Ovary (tissue), 9 donors: ENCODE results near the gene PRAMEF14. TPM values are rescaled to one million over a fixed set of nuclear protein-coding genes. Genes with fewer than 3 reads are reported as not detected.

Experiments
- polyA plus RNA-seq, 2 donors: library from polyadenylated mRNA; stranded (reverse); fragments of 200-250 nt in 1 of 2; fragments of 350-450 nt in 1 of 2; fragmentation: Illumina TruSeq in 1 of 2; extraction: RNeasy Lipid Tissue Mini Kit (QIAGEN cat#74804) in 1 of 2; gene quantifications; one replicate each; pipeline ENCODE4 v1.2.3, GENCODE V29; 2013 to 2014
- total RNA-seq, 7 donors: library from RNA; depleted of rRNA in 2 of 7; stranded (reverse); fragments of >200 nt in 2 of 7; fragmentation: NEBNext Ultra II Directional in 3 of 7; extraction: Animal tissue kit (Norgen Biotek cat#: 25700) in 3 of 7; gene quantifications; one replicate each; pipeline versions ENCODE4 v1.1.0 to v1.2.4, GENCODE V29; 2016 to 2023
- donor health status: DM: no; HTN: no; CAD: no; lungs with moderate emphysema.
- donor health status: DM: no; HTN: no; CAD: no.
- donor health status: Bipolar disorder and iron deficiency.
- donor health status: DM: yes; HTN: yes; CAD: no.
- donor health status: DM: no; HTN: no; CAD: no.
- donor health status: DM: yes; HTN: yes; CAD: no.

The PRAMEF14 gene
- total and polyA plus RNA-seq, 9 donors, result not detected

Other genes with a start within 250 kb of the PRAMEF14 start
- not detected for gene HNRNPCL2, start 230.3 kb downstream of the PRAMEF14 start, total RNA-seq
- gene HNRNPCL2, start 230.3 kb downstream of the PRAMEF14 start, polyA plus RNA-seq, result not detected
- gene PRAMEF26, start 191.1 kb downstream of the PRAMEF14 start, total RNA-seq, result not detected
- not detected for gene PRAMEF26, start 191.1 kb downstream of the PRAMEF14 start, polyA plus RNA-seq
- not detected for gene HNRNPCL4, start 181.5 kb downstream of the PRAMEF14 start, total RNA-seq
- gene HNRNPCL4, start 181.5 kb downstream of the PRAMEF14 start, polyA plus RNA-seq, result not detected
- not detected for gene PRAMEF9, start 175.3 kb downstream of the PRAMEF14 start, total RNA-seq
- gene PRAMEF9, start 175.3 kb downstream of the PRAMEF14 start, polyA plus RNA-seq, result not detected
- gene PRAMEF13, start 145.7 kb downstream of the PRAMEF14 start, total RNA-seq, result not detected
- gene PRAMEF13, start 145.7 kb downstream of the PRAMEF14 start, polyA plus RNA-seq, result not detected
- gene PRAMEF18, start 121.0 kb downstream of the PRAMEF14 start, total RNA-seq, result not detected
- not detected for gene PRAMEF18, start 121.0 kb downstream of the PRAMEF14 start, polyA plus RNA-seq
- gene PRAMEF5, start 92.9 kb downstream of the PRAMEF14 start, total RNA-seq, result not detected
- not detected for gene PRAMEF5, start 92.9 kb downstream of the PRAMEF14 start, polyA plus RNA-seq
- gene PRAMEF8, start 62.0 kb downstream of the PRAMEF14 start, total RNA-seq, result not detected
- not detected for gene PRAMEF8, start 62.0 kb downstream of the PRAMEF14 start, polyA plus RNA-seq
- gene PRAMEF33, start 43.6 kb downstream of the PRAMEF14 start, total RNA-seq, result not detected
- gene PRAMEF33, start 43.6 kb downstream of the PRAMEF14 start, polyA plus RNA-seq, result not detected
- gene PRAMEF15, start 31.6 kb downstream of the PRAMEF14 start, total RNA-seq, result not detected
- gene PRAMEF15, start 31.6 kb downstream of the PRAMEF14 start, polyA plus RNA-seq, result not detected
- gene PRAMEF19, start 24.8 kb upstream of the PRAMEF14 start, total RNA-seq, result not detected
- gene PRAMEF19, start 24.8 kb upstream of the PRAMEF14 start, polyA plus RNA-seq, result not detected
- gene PRAMEF17, start 42.5 kb upstream of the PRAMEF14 start, total RNA-seq, result not detected
- gene PRAMEF17, start 42.5 kb upstream of the PRAMEF14 start, polyA plus RNA-seq, result not detected
- not detected for gene PRAMEF20, start 63.3 kb upstream of the PRAMEF14 start, total RNA-seq
- gene PRAMEF20, start 63.3 kb upstream of the PRAMEF14 start, polyA plus RNA-seq, result not detected
- under 1 TPM in 1 of 7 donors, not detected in 6; 0.10 TPM for gene LRRC38, start 166.9 kb upstream of the PRAMEF14 start, total RNA-seq
- gene LRRC38, start 166.9 kb upstream of the PRAMEF14 start, polyA plus RNA-seq, result under 1 TPM; 0.27 to 0.44 TPM
- gene PDPN, start 236.7 kb upstream of the PRAMEF14 start, total RNA-seq, result 10 to 100 TPM; 17.6 to 65.4 (median 41.4) TPM
- gene PDPN, start 236.7 kb upstream of the PRAMEF14 start, polyA plus RNA-seq, result 10 to 100 TPM; 32.0 to 59.0 TPM